H1 (cell line): ENCODE data around the gene ADCY6. TPM values are rescaled to one million over a fixed set of nuclear protein-coding genes. Genes with fewer than 3 reads are reported as not detected.

Source experiments
- ASH2L ChIP-seq: fragments of 200-600, 300-600 bp; sonication (generic); IDR thresholded peaks from one replicate; pipeline ENCODE4 v1.7.1; 2017; ENCODE audit warnings: low read length
- CHD1 ChIP-seq: IDR thresholded peaks from 2 replicates; pipeline ENCODE4 v1.6.1; 2012; ENCODE audit warnings: low read depth, low read length, improper control_type of control experiment
- MAX ChIP-seq: IDR thresholded peaks from 2 replicates; pipeline ENCODE4 v1.6.1; 2012; ENCODE audit warnings: inconsistent platforms
- SIN3A ChIP-seq, 2 experiments: IDR thresholded peaks in 1 of 2; conservative IDR thresholded peaks in 1 of 2; 2 replicates each; pipeline ENCODE4 v1.6.1; 2011 to 2012; ENCODE audit warnings: low read length in 2 of 2, improper control_type of control experiment in 1 of 2, low read depth in 1 of 2, mild to moderate bottlenecking in 1 of 2
- SP1 ChIP-seq: IDR thresholded peaks from 2 replicates; pipeline ENCODE4 v1.6.1; 2011; ENCODE audit warnings: low read depth, low read length
- TBP ChIP-seq: IDR thresholded peaks from 2 replicates; pipeline ENCODE4 v1.6.1; 2011; ENCODE audit warnings: low read depth, low read length, improper control_type of control experiment
- TCF12 ChIP-seq: IDR thresholded peaks from 2 replicates; pipeline ENCODE4 v1.6.1; 2011; ENCODE audit warnings: low read depth, mild to moderate bottlenecking, low read length
- TEAD4 ChIP-seq: IDR thresholded peaks from 2 replicates; pipeline ENCODE4 v1.6.1; 2012; ENCODE audit warnings: low read depth, low read length, inconsistent platforms, mixed read lengths
- ZNF274 ChIP-seq: IDR thresholded peaks from 2 replicates; pipeline ENCODE4 v1.7.0; 2012; ENCODE audit warnings: low read length, borderline replicate concordance; ENCODE audit errors: extremely low read depth
- polyA plus RNA-seq, 7 experiments: library from polyadenylated mRNA; depleted of rRNA in 3 of 7; stranded (reverse) in 5 of 7; unstranded in 2 of 7; fragments of >200 nt in 5 of 7; fragments of 200-250 nt in 2 of 7; gene quantifications; 1 replicate in 5 of 7; 2 replicates in 1 of 7; 4 replicates in 1 of 7; pipeline versions ENCODE4 v1.2.1 to v1.2.3, GENCODE V29; 2011 to 2013; ENCODE audit warnings: missing spikeins in 2 of 7, mixed read lengths in 2 of 7
- total RNA-seq: library from RNA; stranded (reverse); fragmentation: NEBNext Ultra II Directional; extraction: Animal tissue kit (Norgen Biotek cat#: 25700); gene quantifications from 2 replicates; pipeline ENCODE4 v1.2.1, GENCODE V29; 2021
- TF ChIP-seq, protein P1 (sequence below): fragments of 300-600 bp; sonication (generic); IDR thresholded peaks from 2 replicates; pipeline ENCODE4 v1.7.1; 2012; ENCODE audit warnings: low read length, moderate library complexity, mild to moderate bottlenecking, inconsistent platforms; ENCODE audit not compliant: insufficient replicate concordance
- TF ChIP-seq, protein P2 (sequence below): IDR thresholded peaks from 2 replicates; pipeline ENCODE4 v1.6.1; 2011; ENCODE audit warnings: low read depth, mild to moderate bottlenecking, low read length; ENCODE audit not compliant: insufficient read depth

Gene ADCY6
- total and polyA plus RNA-seq, 2 of the 8 experiments (the other 6 are each of a cell fraction or from before 2014, with no cell fraction given) = 11.7 to 17.5 TPM

DNA sequence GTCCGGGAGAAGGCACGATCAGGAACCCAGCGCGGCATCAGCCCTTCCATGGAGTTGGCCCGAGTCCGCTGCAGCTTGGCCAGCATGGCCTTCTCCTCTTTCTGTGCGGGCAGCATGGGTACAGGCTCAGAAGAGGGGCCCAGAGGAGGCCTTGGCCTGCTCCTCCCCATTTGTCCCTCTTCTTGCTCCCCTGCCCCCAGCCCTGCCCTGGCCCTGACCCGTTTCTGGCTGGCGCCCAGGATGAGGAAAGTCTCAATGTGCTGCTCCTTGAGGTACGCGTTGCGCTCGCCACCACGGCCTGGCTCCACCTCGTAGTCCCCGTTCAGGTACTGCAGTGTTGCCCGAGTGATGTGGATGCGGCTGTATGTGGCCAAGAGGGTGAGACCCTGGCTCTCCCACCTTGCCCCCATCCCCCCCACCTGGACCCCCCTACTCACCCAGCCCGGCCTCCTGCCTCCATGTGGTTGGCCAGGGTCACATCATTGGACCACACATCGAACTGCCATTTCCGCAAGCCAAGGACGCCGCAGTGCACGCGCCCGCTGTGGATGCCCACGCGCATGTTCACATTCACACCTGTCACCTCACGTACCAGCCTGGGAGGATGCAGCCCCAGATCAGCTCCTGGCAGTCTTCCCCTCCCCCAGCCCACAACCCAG, 12.8 kb downstream of the ADCY6 start (continued):
- TF ChIP-seq, protein P1, sequence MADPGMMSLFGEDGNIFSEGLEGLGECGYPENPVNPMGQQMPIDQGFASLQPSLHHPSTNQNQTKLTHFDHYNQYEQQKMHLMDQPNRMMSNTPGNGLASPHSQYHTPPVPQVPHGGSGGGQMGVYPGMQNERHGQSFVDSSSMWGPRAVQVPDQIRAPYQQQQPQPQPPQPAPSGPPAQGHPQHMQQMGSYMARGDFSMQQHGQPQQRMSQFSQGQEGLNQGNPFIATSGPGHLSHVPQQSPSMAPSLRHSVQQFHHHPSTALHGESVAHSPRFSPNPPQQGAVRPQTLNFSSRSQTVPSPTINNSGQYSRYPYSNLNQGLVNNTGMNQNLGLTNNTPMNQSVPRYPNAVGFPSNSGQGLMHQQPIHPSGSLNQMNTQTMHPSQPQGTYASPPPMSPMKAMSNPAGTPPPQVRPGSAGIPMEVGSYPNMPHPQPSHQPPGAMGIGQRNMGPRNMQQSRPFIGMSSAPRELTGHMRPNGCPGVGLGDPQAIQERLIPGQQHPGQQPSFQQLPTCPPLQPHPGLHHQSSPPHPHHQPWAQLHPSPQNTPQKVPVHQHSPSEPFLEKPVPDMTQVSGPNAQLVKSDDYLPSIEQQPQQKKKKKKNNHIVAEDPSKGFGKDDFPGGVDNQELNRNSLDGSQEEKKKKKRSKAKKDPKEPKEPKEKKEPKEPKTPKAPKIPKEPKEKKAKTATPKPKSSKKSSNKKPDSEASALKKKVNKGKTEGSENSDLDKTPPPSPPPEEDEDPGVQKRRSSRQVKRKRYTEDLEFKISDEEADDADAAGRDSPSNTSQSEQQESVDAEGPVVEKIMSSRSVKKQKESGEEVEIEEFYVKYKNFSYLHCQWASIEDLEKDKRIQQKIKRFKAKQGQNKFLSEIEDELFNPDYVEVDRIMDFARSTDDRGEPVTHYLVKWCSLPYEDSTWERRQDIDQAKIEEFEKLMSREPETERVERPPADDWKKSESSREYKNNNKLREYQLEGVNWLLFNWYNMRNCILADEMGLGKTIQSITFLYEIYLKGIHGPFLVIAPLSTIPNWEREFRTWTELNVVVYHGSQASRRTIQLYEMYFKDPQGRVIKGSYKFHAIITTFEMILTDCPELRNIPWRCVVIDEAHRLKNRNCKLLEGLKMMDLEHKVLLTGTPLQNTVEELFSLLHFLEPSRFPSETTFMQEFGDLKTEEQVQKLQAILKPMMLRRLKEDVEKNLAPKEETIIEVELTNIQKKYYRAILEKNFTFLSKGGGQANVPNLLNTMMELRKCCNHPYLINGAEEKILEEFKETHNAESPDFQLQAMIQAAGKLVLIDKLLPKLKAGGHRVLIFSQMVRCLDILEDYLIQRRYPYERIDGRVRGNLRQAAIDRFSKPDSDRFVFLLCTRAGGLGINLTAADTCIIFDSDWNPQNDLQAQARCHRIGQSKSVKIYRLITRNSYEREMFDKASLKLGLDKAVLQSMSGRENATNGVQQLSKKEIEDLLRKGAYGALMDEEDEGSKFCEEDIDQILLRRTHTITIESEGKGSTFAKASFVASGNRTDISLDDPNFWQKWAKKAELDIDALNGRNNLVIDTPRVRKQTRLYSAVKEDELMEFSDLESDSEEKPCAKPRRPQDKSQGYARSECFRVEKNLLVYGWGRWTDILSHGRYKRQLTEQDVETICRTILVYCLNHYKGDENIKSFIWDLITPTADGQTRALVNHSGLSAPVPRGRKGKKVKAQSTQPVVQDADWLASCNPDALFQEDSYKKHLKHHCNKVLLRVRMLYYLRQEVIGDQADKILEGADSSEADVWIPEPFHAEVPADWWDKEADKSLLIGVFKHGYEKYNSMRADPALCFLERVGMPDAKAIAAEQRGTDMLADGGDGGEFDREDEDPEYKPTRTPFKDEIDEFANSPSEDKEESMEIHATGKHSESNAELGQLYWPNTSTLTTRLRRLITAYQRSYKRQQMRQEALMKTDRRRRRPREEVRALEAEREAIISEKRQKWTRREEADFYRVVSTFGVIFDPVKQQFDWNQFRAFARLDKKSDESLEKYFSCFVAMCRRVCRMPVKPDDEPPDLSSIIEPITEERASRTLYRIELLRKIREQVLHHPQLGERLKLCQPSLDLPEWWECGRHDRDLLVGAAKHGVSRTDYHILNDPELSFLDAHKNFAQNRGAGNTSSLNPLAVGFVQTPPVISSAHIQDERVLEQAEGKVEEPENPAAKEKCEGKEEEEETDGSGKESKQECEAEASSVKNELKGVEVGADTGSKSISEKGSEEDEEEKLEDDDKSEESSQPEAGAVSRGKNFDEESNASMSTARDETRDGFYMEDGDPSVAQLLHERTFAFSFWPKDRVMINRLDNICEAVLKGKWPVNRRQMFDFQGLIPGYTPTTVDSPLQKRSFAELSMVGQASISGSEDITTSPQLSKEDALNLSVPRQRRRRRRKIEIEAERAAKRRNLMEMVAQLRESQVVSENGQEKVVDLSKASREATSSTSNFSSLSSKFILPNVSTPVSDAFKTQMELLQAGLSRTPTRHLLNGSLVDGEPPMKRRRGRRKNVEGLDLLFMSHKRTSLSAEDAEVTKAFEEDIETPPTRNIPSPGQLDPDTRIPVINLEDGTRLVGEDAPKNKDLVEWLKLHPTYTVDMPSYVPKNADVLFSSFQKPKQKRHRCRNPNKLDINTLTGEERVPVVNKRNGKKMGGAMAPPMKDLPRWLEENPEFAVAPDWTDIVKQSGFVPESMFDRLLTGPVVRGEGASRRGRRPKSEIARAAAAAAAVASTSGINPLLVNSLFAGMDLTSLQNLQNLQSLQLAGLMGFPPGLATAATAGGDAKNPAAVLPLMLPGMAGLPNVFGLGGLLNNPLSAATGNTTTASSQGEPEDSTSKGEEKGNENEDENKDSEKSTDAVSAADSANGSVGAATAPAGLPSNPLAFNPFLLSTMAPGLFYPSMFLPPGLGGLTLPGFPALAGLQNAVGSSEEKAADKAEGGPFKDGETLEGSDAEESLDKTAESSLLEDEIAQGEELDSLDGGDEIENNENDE = no peak
- TF ChIP-seq ZNF274 (no peak), CHD1 (no peak), TEAD4 (no peak), SP1 (no peak), ASH2L (no peak), MAX (no peak), TCF12 (no peak), TBP (no peak), SIN3A (conservative IDR thresholded peaks at IDR 0.05 in 1 of 2, IDR thresholded peaks at IDR 0.05 in 1 of 2; ENCODE audit: low read depth in 1 of 2, low read length in 2 of 2) (no peak)
- TF ChIP-seq, protein P2, sequence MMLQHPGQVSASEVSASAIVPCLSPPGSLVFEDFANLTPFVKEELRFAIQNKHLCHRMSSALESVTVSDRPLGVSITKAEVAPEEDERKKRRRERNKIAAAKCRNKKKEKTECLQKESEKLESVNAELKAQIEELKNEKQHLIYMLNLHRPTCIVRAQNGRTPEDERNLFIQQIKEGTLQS = no peak
